GM18858 (cell line): ENCODE data around the gene MMAB.
A peak's percentile ranks its signal among the peaks of the same experiment; 100 is the strongest.

Source experiments
- ATAC-seq: cut with Tn5 transposase; IDR thresholded peaks from one replicate; pipeline ENCODE4 v1.9.1; 2021; ENCODE audit not compliant: unreplicated experiment

The MMAB gene

DNA sequence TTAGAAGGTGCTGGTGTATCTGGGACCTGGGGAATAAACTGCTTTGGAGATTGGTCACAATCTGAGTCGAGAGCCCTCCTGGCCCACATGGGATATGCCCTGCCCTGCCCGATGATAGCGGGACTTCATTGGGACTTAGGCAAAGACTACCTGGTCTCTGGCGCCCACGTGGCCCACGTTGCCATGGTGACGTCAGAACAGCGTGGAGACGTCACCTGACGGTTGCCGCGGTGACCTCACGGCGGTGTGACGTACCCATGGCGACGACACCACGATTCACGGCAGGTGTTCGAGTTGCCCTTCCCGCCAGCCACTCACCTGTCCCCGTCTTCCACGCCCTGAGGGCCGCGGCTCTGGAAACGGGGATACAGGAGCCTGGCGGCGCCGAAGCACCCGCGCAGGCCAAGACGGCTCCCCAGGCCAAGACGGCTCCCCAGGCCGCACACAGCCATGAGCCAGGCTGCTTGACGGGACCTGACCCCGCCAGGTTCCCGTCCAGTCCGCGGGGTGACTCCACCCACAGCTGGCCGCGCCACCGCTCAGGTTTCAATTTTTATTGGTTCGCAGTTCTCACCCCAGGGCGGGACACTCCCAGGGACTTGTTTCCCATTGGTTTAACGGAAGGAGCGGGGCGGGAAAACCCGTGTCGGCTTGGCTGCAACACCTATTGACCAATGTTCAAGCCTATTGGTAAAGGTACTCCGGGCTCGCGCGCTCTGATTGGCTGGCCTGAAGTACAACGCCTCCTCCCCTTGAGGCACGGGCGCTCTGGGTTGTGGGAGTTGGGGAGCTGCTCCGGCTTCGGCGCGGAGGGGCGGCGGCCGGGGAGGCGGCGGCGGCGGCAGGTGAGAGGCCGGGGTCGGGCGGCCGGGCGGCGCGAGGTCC is at the start of gene MMAB, which contains the start of gene MVK:
Gene MMAB (minus strand): TSS at position 476 of the 885 bp plus-strand sequence. CDS start 24 bp downstream, at position 452.
Gene MVK (plus strand): TSS at position 766 of the 885 bp plus-strand sequence. CDS start 1,029 bp downstream, outside the sequence.
- peak; percentile 94 for ATAC-seq

DNA sequence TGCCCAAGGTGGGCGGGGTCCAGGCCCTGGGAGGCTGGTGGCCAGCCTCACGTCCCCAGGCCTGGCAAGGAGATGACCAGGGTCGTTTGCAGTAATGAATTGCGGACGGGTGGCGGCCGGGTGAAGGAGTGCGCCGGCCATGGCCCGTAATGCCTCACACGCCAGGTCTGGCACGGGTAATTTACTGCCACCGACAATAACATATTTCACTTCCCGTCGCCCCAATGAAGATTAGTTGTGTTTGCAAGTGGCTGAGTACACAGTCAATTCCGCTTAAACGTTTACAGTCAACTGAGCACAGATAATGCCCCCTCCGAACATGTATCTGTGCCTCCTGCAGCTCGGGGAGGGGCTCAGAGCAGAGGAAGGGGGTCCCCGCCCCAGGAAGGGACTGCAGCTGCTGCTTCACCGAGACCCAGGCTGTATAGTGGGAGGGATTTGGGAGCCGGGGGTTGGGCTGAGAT is 48.6 kb upstream of the MMAB start:
- no peak for ATAC-seq

DNA sequence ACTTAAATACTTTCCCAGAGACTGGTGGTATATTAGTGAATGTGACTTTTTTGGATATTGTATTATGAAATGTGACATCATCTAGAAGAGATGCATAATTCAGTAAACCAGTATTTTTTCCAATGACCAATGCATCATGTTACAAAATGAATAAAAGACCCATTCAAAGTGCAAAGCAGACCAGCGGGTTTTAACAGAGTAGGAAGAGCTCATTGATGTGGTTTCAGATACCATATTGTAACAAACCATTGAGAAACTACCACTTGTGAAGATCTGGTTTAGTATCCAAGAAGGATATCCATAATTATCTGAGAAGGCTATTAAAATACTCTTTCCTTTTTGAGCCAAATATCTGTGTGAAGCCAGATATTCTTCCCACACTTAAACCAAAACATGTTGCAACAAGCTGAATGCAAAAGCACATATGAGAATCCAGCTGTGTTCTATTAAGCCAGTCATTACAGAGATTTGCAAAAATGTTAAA is 47.9 kb upstream of the MMAB start:
- no peak for ATAC-seq

DNA sequence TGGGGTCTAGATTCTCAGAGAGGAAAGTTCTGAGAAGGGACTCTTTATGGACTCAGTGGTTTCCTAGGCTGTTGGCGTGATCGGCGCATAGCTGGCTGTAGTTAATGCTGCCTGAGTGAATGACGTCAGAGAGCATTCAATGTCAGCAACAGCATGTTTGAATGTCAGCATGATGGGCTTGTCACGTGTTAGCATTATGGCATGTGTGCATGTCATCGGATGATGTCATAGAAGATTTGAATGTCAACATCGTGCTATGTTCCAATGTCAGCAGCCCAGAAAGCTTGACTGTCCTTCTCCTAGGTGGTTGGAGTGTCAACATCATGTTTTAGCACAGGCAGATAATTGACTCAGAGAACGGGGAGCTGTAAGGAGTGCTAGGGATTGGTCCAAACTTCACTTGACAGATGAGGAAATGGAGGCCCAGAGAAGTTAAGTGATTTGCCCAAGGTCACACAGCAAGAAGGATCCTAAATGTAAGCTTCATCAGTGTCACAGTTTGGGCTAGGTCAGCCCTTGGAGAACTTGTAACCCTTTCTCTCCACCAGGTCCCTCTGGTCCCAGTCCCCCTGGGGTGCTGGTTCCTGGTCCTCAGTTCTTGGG is 45.8 kb upstream of the MMAB start:
- no peak for ATAC-seq

DNA sequence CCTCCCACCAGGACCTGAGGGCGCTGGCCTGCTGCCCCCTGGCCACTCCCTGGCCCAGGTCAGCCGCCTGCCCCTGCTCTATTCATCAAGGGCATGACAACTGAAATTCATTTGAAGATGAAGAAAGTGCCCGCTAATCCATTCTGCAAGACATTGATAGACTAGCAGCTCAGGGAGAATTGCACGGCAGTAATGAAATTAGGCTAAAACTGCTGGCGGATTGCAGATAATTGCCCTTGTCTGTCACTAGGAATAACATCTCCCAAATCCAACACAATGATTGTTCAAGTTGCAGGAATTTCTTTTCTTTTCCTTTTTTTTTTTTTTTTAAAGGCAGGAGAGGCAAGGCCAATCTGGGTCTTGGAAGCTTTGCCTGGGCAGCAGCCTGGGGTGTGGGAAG is 44.8 kb upstream of the MMAB start:
- ATAC-seq, result no peak

DNA sequence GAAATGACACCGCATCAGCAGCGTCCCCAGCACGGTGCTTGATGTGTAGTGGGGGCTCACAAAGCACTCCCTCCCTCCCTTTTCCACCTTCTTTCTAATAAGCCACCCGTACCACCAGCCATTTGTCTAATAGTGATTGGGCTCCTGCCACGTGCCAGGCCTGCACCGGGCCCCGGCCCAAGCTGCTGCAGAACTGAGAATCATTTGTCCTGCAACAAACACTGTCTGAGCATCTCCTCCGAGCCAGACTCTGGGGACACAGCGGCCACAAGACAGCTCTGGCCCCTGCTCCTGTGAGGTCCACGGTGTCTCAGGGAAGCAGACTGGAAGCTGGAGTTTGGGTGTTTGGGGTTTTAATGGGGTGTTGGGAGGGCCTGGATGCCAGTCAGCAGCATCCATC is 44.2 kb upstream of the MMAB start:
- no peak for ATAC-seq

DNA sequence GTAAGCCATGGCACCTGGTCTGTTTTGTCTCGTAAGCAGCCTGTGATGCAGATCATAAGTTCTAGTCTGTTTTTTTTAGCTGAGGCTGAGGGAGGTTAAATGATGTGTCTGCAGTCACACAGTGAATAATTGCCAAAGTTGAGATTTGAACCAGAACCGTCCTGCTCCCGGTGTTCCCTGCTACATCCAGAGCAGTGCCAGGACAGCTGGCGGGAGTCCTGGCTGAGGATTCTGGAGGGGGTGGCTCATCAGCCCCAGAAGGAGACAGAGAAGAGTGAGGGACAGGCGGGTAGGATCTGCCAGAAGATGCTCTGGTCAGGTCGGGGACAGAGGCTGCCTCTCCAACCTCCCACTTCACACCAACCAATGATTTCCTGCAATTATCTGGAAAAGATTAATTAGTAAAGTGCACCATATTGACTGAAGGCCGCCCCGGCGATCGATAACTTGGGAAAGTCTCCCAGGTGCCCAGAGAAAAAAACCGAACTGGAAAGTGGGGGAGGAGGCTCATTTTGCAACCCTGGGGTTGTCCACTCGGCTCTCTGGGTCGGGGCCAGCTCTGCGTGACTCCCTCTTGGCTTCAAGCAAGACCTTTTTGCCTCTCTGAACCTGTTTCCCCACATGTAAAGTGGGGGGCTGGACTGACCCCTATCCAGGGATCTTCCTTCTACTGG is 42.4 kb upstream of the MMAB start:
- ATAC-seq, result no peak

DNA sequence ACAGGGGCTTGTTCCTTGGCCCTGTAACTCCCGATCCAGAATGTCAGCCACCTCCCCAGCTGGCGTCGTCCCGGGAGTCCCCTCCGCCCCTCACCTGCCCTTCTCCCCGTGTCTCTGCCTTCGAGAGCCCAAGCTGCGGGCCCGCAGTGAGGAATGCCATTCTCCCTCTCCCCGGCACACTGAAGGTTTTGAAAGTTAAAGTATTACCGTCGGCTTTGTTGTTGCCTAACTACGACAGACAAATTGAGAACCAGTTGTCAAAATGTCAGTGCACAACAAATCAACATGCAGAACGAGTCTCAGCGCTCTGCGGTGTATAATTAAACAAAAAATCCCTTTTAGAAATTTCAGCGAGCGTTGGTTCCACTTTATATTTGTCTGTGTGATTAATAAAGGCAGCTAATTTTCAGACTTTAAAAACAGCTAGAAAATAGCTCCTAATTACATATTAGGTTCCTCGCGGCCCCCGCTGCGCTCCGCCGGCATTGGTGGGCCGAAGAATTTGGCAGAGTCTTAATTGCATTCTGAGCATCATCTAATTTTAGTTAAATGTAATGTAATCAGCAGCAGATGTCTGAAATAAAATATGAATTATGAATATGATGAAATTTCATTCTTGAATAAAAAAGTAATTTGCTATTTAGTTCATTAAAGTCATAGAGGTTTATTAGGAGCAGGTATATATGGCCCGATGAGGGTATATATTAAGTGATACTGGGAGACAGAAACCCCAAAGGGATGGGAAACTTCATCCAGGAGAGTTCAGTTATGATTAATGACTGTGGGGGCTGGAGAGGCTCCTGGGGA is 40.5 kb upstream of the MMAB start:
- no peak for ATAC-seq

DNA sequence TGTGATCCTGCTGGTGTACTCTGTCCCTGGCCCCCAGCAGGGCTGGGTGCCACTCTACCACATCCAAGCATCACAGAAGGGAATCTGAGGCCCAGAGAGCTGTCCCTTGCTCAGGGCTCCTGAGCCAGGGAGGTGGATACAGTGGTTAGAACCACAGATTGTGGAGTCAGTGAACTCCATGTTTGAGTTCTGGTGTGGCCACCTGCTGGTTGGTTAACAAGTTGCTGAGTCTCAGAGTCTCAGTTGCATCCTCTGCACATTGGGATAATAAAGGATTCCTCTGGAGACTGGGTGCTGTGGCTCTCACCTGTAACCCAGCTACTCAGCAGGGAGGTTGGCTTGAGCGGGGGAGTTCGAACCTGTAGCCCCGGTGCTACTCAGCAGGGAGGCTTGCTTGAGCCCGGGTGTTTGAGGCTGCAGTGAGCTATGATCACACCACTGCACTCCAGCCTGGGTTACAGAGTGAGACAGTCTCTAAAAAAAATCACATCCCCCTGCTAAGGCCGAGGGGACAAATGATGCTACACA is 39.7 kb upstream of the MMAB start:
- ATAC-seq, result no peak

DNA sequence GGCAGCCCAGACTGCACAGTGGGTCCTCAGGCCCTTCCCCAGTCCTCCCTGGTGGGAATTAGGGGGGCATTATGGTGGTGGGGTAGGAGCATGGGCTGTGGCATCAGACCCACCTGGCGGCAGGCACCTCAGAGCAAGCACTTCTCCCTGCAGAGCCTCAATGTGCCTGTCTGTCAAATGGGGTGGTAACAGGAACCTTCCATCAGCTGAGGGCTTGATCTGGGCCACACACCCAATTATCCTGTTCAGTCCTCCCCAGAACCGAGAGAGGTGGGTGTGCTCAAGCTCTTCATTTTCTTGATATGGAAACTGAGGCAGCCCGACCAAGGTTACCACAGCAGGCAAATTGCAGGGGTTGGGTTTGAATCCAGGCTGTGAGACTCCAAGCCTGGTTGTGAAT is 38.7 kb upstream of the MMAB start:
- no peak for ATAC-seq

DNA sequence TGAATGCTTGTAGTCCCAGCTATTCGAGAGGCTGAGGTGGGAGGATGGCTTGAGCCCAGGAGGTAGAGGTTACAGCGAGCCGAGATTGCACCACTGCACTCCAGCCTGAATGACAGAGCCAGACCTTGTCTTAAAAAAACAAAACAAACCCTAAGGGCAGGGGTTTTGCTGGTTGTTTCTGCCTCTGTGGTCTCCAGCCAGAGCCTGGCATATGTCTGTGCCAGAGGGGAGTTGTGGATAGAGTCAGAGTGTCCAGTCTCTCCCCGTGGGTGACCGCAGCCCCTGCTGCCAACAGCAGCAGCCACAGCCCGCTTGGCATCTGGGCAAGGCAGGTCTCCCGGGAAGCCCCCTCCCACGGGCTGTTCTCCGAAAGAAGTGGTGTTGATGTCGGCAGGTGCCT is 37.9 kb upstream of the MMAB start:
- no peak for ATAC-seq

DNA sequence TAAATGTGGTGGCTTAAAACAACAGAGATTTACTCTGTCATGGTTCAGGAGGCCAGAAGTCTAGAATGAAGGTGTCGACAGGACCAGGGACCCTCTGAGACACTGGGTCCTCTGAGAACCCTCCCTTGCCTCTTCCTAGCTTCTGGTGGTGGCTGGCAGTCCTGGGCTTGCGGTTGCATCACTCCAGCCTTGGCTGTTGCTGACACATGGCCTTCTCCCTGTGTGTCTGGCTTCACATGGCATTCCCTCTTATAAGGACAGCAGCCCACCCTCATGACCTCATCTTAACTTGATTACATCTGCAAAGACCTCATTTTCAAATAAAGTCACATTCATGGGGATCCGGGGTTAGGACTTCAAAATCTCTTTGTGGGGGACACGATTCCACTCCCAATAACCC is 37.2 kb upstream of the MMAB start:
- no peak for ATAC-seq

DNA sequence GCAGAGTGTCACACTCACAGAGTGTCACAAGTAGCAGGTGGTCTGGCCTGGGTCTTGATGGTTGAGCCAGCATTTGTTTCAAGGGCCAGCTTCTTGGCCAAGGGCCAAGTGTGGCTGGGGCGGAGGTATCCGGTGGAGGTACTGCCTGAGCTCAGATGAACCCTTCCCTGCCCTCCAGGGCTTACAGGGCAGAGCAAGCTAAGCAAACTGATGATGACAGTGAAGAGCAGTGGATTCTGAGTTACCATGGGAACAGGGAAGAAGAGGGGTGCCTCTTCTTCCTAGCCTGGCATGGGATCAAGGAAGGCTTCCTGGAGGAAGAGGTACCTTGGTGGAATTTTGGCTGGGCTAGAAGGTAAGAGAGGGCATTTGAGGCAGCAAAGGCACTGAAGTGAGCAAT is 36.0 kb upstream of the MMAB start:
- no peak for ATAC-seq

DNA sequence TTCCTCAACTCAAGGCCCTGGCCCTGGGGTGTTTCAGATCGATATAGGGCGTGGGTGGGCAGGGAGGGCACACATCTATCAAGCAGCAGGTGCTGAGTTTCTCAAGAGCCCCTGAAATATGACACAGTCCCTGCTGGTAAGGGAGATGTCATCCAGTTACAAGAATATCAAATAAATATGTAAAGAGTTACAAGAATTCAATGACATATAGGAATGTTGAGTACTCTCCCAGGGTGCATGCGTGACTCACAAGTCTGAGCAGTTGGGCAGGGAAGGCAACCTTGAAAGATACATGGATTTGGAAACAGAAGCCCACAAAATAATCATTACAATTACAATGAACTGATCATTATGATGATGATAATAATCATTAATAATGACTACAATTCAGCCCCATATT is 35.5 kb upstream of the MMAB start:
- ATAC-seq, result no peak

DNA sequence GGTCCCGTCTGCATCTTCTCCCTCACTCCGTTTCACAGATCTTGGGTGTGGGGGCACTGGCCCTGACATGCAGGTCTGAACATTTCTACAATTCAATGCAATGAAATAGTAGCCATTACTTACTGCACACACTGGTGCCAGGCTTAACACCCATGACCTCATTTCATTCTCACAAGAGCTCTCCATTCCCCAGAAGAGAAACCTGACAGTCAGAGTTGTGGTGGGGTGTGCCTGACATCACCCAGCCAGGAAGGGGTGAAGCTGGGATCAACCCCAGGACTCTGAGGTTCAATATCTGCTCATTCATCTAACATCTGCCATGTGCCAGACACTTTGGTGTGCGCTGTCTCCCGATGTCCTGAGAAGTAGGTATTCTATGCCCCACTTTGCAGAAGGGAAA is 35.0 kb upstream of the MMAB start:
- ATAC-seq, result no peak

DNA sequence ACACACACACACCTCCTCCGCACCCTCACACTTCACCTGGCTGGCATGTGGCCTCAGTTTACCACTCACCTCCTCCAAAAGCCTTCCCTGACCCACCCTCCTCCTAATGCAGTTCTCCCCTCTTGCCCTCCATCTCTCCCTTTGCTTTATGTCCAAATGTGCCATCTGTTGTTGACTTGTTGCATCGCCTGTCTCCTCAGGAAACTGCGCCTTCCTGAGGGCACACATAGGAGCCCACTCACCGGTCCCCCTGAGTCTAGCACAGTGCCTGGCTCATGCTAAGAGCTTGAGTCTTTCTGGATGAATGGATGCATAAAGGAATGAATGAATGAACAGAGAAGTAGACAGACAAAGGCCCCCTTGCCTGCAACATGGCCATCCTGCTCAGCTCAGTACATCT is 34.3 kb upstream of the MMAB start:
- ATAC-seq, result no peak

DNA sequence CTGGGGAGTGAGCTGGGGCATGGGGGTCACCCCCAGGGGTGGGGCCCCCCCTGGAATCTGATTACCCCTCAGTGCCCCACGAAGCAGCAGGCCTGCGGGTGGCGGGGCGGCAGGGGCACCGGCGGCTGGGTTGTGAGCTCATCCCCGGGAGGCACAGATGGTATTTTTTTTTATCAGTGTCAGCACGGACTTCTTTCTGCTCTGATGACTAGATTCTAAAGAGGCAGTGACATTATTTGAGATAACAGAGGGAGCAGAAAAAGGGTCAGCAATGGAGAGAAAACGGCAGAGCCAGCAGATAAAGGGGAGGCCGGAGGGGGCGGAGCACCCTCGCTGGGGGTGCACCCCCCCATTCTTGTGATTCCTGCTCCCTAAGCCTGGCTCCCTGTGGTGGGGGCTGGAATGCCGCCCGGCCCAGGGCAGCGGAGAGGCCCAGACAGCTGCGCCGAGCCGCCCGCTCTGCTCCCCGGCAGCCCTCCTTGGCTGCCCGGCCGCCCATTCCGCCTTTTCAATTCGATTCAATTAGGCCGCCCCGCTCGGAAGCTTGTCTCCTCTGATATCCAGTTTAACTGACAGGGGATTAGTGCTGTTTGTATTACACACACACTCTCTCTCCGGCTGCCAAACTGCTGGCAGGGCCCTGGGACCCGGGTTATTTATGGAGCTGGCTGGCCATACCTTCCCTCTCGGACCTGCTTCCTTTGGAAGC is 33.2 kb upstream of the MMAB start:
- no peak for ATAC-seq

DNA sequence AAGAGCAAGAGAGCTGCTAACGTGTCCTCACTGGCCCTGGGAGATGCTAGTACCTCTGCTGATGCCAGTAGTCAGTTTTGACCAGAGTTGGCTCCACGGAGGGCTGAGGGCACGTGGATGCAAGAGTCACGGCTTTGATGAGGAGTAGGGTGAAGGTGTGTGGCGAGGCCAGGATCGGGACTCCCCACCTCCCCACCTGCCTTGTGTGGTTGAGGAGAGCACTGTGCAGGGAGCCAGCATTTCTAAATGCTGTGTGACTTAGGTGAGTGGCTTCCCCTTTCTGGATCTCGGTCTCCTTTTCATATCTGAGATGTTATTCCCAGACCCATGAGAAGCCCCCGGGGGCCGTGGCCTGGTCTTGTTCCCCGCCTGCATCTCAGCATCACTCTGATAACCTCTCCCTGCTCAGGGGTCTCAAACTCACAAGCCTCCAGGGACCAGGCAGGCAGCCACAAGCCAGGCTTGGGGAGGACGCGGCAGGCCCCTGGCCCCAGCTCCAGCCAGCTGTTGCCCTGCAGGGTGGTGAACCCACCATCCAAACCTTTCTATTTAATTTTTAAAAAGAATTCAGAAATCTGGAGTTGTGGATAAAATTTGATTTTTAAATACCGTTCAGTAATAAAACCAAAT is 32.4 kb upstream of the MMAB start:
- ATAC-seq, result no peak

DNA sequence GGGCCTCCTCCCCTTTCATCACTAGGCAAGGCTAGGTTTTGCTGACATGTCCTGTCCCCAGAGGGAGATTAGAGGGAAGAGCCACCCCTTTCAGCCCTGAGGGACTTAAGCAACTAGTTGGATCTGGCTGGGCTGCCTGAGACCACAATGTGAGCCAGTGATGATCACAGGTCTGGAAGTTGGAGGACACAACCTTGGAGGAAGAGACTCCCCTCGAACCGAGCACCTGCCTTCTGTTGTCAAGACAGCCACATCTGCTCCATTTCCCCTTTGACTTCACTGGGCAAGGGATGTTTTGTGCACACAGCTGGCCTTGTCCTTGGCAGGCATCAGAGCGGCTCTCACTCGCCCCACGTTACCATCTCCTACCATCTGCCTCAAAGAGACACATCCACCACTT is 31.7 kb upstream of the MMAB start:
- no peak for ATAC-seq
